Hypothalamus (tissue), 51 donors: ENCODE data around the gene POF1B.

Source experiments
- DNase-seq, 51 donors: peaks; one replicate each; lab custom pipeline; 2025; lab: John Stamatoyannopoulos, UW

The POF1B gene

DNA sequence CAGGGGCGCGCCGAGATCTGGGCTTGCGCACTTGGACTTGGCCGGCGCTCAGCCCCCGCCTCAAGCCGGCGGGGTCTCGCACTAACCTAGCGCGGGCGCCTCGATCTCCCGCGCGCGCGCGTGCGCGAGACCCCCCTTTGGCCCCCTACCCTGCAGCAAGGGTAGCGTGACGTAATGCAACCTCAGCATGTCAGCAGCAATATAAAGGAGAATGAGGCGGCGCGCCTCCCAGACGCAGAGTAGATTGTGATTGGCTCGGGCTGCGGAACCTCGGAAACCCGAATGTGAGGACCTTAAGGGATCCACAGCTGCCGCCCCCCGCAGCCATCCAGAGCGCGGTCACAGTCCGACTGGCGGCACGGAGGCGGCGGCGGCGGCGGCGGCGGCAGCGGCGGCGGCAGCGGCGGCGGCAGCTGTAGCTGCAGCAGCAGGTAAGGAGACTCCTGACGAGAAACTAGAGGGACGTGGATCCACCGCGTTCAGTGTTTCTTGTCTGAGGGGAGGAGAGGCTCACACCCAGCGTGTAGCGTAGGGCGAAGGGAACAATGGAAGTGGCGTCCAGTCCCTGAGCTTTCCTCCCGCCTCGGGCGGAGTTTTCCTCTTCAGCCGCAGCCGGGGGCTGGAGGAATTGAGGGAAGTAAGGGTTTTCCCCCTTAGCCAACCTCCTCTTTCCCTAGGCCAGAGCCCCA, 135.6 kb downstream of the POF1B start, which contains the start of the genes SATL1 and ZNF711:
SATL1 (minus strand) TSS at position 19 of the 689 bp plus-strand sequence. CDS start 134,811 bp downstream, outside the sequence.
ZNF711 (plus strand) TSS at position 231 of the 689 bp plus-strand sequence. CDS start 3,582 bp downstream, outside the sequence.
- peak in 49 of 51 donors; percentile 1 to 74 (median 38) for DNase-seq

- DNase-seq = peak in 1 of 51 donors; percentile 9
These were observed 136.3 kb downstream of the POF1B start for GRCh38 chrX:85243155-85243554.
